Hepatocyte (in vitro differentiated cells): ENCODE results near the gene UBTF. TPM values are rescaled to one million over a fixed set of nuclear protein-coding genes. Genes with fewer than 3 reads are reported as not detected.

ENCODE experiments used
- DNase-seq: peaks from one replicate; pipeline ENCODE4 v3.0.0-alpha.2; 2016; ENCODE audit warnings: low spot score
- H2AFZ ChIP-seq: fragments of 200-600 bp; sonication (generic); 2 replicates; pipeline ENCODE4 v1.6.0; 2016; ENCODE audit warnings: antibody characterized with exemption, mild to moderate bottlenecking
- H3K27ac ChIP-seq: fragments of 200-600 bp; sonication (generic); 2 replicates; pipeline ENCODE4 v1.5.1; 2016; ENCODE audit warnings: mild to moderate bottlenecking
- H3K27me3 ChIP-seq: fragments of 200-600 bp; sonication (generic); 2 replicates; pipeline ENCODE4 v1.6.1; 2016
- H3K36me3 ChIP-seq: fragments of 200-600 bp; sonication (generic); replicated peaks from 2 replicates; pipeline ENCODE4 v1.5.1; 2016; ENCODE audit warnings: low read depth; ENCODE audit not compliant: insufficient read depth
- H3K4me1 ChIP-seq: fragments of 200-600 bp; sonication (generic); 2 replicates; pipeline ENCODE4 v1.5.1; 2016; ENCODE audit warnings: mild to moderate bottlenecking, moderate library complexity; ENCODE audit not compliant: insufficient read depth
- H3K4me2 ChIP-seq: fragments of 200-600 bp; sonication (generic); 2 replicates; pipeline ENCODE4 v1.6.0; 2016
- H3K4me3 ChIP-seq: fragments of 200-600 bp; sonication (generic); 2 replicates; pipeline ENCODE4 v1.5.1; 2016; ENCODE audit warnings: mild to moderate bottlenecking
- H3K79me2 ChIP-seq: fragments of 200-600 bp; sonication (generic); 2 replicates; pipeline ENCODE4 v1.6.0; 2017; ENCODE audit warnings: mild to moderate bottlenecking
- H3K9me2 ChIP-seq: fragments of 200-600 bp; sonication (generic); replicated peaks from 2 replicates; pipeline ENCODE4 v1.6.0; 2017; ENCODE audit warnings: mild to moderate bottlenecking; ENCODE audit not compliant: insufficient read depth
- H3K9me3 ChIP-seq: fragments of 200-600 bp; sonication (generic); 2 replicates; pipeline ENCODE4 v1.5.1; 2016; ENCODE audit warnings: low read depth, mild to moderate bottlenecking
- H4K20me1 ChIP-seq: fragments of 200-600 bp; sonication (generic); 2 replicates; pipeline ENCODE4 v1.6.0; 2016; ENCODE audit warnings: mild to moderate bottlenecking; ENCODE audit not compliant: insufficient read depth, poor library complexity, severe bottlenecking
- CTCF ChIP-seq: fragments of 200-600 bp; sonication (generic); IDR thresholded peaks from 2 replicates; pipeline ENCODE4 v1.5.1; 2016; ENCODE audit warnings: antibody characterized with exemption, mild to moderate bottlenecking; ENCODE audit not compliant: poor library complexity
- EZH2 ChIP-seq: fragments of 200-600 bp; sonication (generic); IDR thresholded peaks from 2 replicates; pipeline ENCODE4 v1.6.1; 2016; ENCODE audit warnings: antibody characterized with exemption, mild to moderate bottlenecking, borderline replicate concordance
- EZH2phosphoT487 ChIP-seq: fragments of 200-600 bp; sonication (generic); IDR thresholded peaks from one replicate; pipeline ENCODE4 v1.6.1; 2018; ENCODE audit warnings: antibody characterized with exemption, mild to moderate bottlenecking, low read depth, moderate library complexity; ENCODE audit not compliant: unreplicated experiment, severe bottlenecking
- WGBS: methylation state at CpG from one replicate; pipeline ENCODE4 v1.1.6; 2016; ENCODE audit warnings: low lambda C conversion rate; ENCODE audit errors: missing lambda C conversion rate; 5-methylcytosine and 5-hydroxymethylcytosine counted together
- polyA plus RNA-seq: library from polyadenylated mRNA; unstranded; fragments of >200 nt; fragmentation: Nextera tagmentation; extraction: Ambion mirVana; gene quantifications from 2 replicates; pipeline ENCODE4 v1.2.1, GENCODE V29; 2016
- total RNA-seq: library from RNA; depleted of rRNA; stranded (reverse); fragments of >200 nt; gene quantifications from 2 replicates; pipeline ENCODE4 v1.2.3, GENCODE V29; 2014

The UBTF gene
- total and polyA plus RNA-seq, 2 experiments from 2014 or later = 35.0 to 41.1 TPM

- Histone ChIP-seq H3K79me2 (peaks cover 41% of the 10 kb centered on the region), H2AFZ (no peak overlapping the region), H4K20me1 (peaks cover 20% of the 10 kb centered on the region)
Measured at GRCh38 chr17:44217738-44218343, 1.6 kb downstream of the UBTF start.

GRCh38 chr17:44216694-44217093 is 2.8 kb downstream of the UBTF start:
- Histone ChIP-seq H3K9me2 (no peaks in the 10 kb centered on the region), H3K4me1 (peaks cover 9% of the 10 kb centered on the region), H3K36me3 (peaks cover 3% of the 10 kb centered on the region), H3K79me2 (peaks cover 37% of the 10 kb centered on the region), H3K27me3 (no peaks in the 10 kb centered on the region), H3K27ac (no peak overlapping the region), H3K9me3 (no peaks in the 10 kb centered on the region), H2AFZ (no peak overlapping the region), H4K20me1 (peaks cover 20% of the 10 kb centered on the region), H3K4me2 (peak overlapping the region; percentile 97), H3K4me3 (no peak overlapping the region)
- TF ChIP-seq EZH2 (no peak), EZH2phosphoT487 (no peak), CTCF (no peak)
- no peak for DNase-seq
- WGBS = 92% methylated on average over 5 of the region's 5 CpGs

More at GRCh38 chr17:44217738-44218343, 1.6 kb downstream of the UBTF start:
- Histone ChIP-seq H3K27ac (peak overlapping the region; percentile 100), H3K36me3 (peaks cover 3% of the 10 kb centered on the region), H3K4me2 (peak overlapping the region; percentile 97), H3K9me3 (no peaks in the 10 kb centered on the region), H3K4me1 (peaks cover 14% of the 10 kb centered on the region), H3K4me3 (peak overlapping the region; percentile 20), H3K27me3 (no peaks in the 10 kb centered on the region), H3K9me2 (no peaks in the 10 kb centered on the region)
- DNase-seq = no peak
- TF ChIP-seq EZH2phosphoT487 = no peak
- no peak for TF ChIP-seq CTCF
- TF ChIP-seq EZH2 = no peak
- 19% methylated on average over 10 of the region's 10 CpGs for WGBS

GRCh38 chr17:44216173-44216572 is 3.3 kb downstream of the UBTF start:
- H3K9me3 ChIP-seq = no peaks in the 10 kb centered on the region
- no peak overlapping the region for H3K27ac ChIP-seq
- H3K79me2 ChIP-seq = peaks cover 35% of the 10 kb centered on the region
- DNase-seq = no peak
- H3K36me3 ChIP-seq = peaks cover 3% of the 10 kb centered on the region
- peaks cover 9% of the 10 kb centered on the region for H3K4me1 ChIP-seq
- TF ChIP-seq EZH2 = no peak
- H3K9me2 ChIP-seq = no peaks in the 10 kb centered on the region
- no peak overlapping the region for H3K4me2 ChIP-seq
- H3K27me3 ChIP-seq = no peaks in the 10 kb centered on the region
- H3K4me3 ChIP-seq = no peak overlapping the region
- no peak overlapping the region for H2AFZ ChIP-seq
- 92% methylated on average over 5 of the region's 5 CpGs for WGBS
- peaks cover 20% of the 10 kb centered on the region for H4K20me1 ChIP-seq

- Histone ChIP-seq H3K27ac (no peak overlapping the region), H3K9me2 (no peaks in the 10 kb centered on the region), H3K79me2 (peaks cover 28% of the 10 kb centered on the region), H4K20me1 (peaks cover 20% of the 10 kb centered on the region), H3K27me3 (no peaks in the 10 kb centered on the region), H2AFZ (no peak overlapping the region), H3K9me3 (no peaks in the 10 kb centered on the region), H3K4me3 (no peak overlapping the region), H3K4me1 (peaks cover 12% of the 10 kb centered on the region), H3K4me2 (no peak overlapping the region), H3K36me3 (peaks cover 3% of the 10 kb centered on the region)
- DNase-seq = no peak
- TF ChIP-seq CTCF (no peak), EZH2phosphoT487 (no peak), EZH2 (no peak)
- WGBS = 98% methylated on average over 6 of the region's 6 CpGs
Measured at GRCh38 chr17:44214896-44215295, 4.6 kb downstream of the UBTF start.
